SK-N-SH (cell line): Measurements from ENCODE around the gene EPHA10. TPM values are rescaled to one million over a fixed set of nuclear protein-coding genes. Genes with fewer than 3 reads are reported as not detected.

Source experiments
- CTCF ChIA-PET: fragments of 300-600, 350-600 bp; formaldehyde crosslinking; extraction: SDS; loops from one replicate; lab custom pipeline; 2021; lab: Yijun Ruan, JAX
- POLR2A ChIA-PET: fragments of 350-600 bp; sonication (Branson Sonifier 250); formaldehyde crosslinking; extraction: SDS; loops from one replicate; lab custom pipeline; 2020; ENCODE audit warnings: antibody characterized with exemption, inconsistent platforms; lab: Yijun Ruan, JAX
- DNase-seq: peaks from one replicate; pipeline ENCODE4 v3.0.0; 2012
- H2AFZ ChIP-seq: fragments of 200-600 bp; sonication (generic); 2 replicates; pipeline ENCODE4 v1.8.1; 2016; ENCODE audit warnings: antibody characterized with exemption, mild to moderate bottlenecking, low read depth
- H3F3A ChIP-seq: fragments of 200-600 bp; sonication (generic); replicated peaks from 2 replicates; pipeline ENCODE3; 2016; ENCODE audit warnings: antibody characterized with exemption, mild to moderate bottlenecking; ENCODE audit not compliant: insufficient read depth
- H3K27ac ChIP-seq, 2 experiments: fragments of 200-500 bp in 1 of 2; fragments of 200-600 bp in 1 of 2; sonication (Bioruptor generic) in 1 of 2; sonication (generic), shearing (Covaris generic) in 1 of 2; 2 replicates each; pipeline versions ENCODE4 v1.5.1 to v1.6.1; 2014 to 2016; ENCODE audit warnings: low read depth in 2 of 2, inconsistent platforms in 1 of 2, low read length in 1 of 2, mild to moderate bottlenecking in 1 of 2, mixed read lengths in 1 of 2
- H3K27me3 ChIP-seq: fragments of 200-600 bp; sonication (generic), shearing (Covaris generic); 2 replicates; pipeline ENCODE4 v1.6.1; 2016; ENCODE audit warnings: mixed run types; ENCODE audit not compliant: insufficient read depth
- H3K36me3 ChIP-seq, 2 experiments: fragments of 200-500 bp in 1 of 2; fragments of 200-600 bp in 1 of 2; sonication (Bioruptor generic) in 1 of 2; sonication (generic) in 1 of 2; replicated peaks in 1 of 2; 2 replicates each; pipeline versions ENCODE3 to v1.5.1; 2014 to 2016; ENCODE audit warnings: low read length in 1 of 2, mild to moderate bottlenecking in 1 of 2; ENCODE audit not compliant: insufficient read depth in 2 of 2, control insufficient read depth in 1 of 2
- H3K4me1 ChIP-seq, 2 experiments: fragments of 200-500 bp in 1 of 2; fragments of 200-600 bp in 1 of 2; sonication (Bioruptor generic) in 1 of 2; sonication (generic), shearing (Covaris generic) in 1 of 2; 2 replicates each; pipeline versions ENCODE4 v1.5.1 to v1.6.1; 2014 to 2016; ENCODE audit warnings: low read depth in 1 of 2, low read length in 1 of 2, mixed run types in 1 of 2; ENCODE audit not compliant: insufficient read depth in 2 of 2, control insufficient read depth in 1 of 2
- H3K4me2 ChIP-seq: fragments of 200-600 bp; sonication (generic), shearing (Covaris generic); 2 replicates; pipeline ENCODE4 v1.6.1; 2017; ENCODE audit warnings: mixed run types
- H3K4me3 ChIP-seq, 2 experiments: fragments of 200-500 bp in 1 of 2; fragments of 200-600 bp in 1 of 2; sonication (Bioruptor generic) in 1 of 2; sonication (generic), shearing (Covaris generic) in 1 of 2; 2 replicates each; pipeline versions ENCODE4 v1.5.1 to v1.8.1; 2014 to 2016; ENCODE audit warnings: low read depth in 2 of 2, inconsistent platforms in 1 of 2, low read length in 1 of 2, mild to moderate bottlenecking in 1 of 2, mixed read lengths in 1 of 2, moderate library complexity in 1 of 2
- H3K79me2 ChIP-seq: fragments of 200-600 bp; sonication (generic); 2 replicates; pipeline ENCODE4 v1.8.1; 2017; ENCODE audit warnings: mild to moderate bottlenecking; ENCODE audit not compliant: insufficient read depth
- H3K9ac ChIP-seq: fragments of 200-600 bp; sonication (generic); 2 replicates; pipeline ENCODE4 v1.6.1; 2017; ENCODE audit warnings: mixed run types
- H3K9me2 ChIP-seq: fragments of 200-600 bp; sonication (generic); 2 replicates; pipeline ENCODE4 v1.6.1; 2017; ENCODE audit warnings: mixed run types
- H3K9me3 ChIP-seq: fragments of 200-600 bp; sonication (generic); 2 replicates; pipeline ENCODE4 v1.6.1; 2017; ENCODE audit warnings: mixed run types, mild to moderate bottlenecking, moderate library complexity
- H4K20me1 ChIP-seq: fragments of 200-600 bp; sonication (generic); 2 replicates; pipeline ENCODE4 v1.6.1; 2017; ENCODE audit warnings: mild to moderate bottlenecking, mixed run types; ENCODE audit not compliant: insufficient read depth
- CHD2 ChIP-seq: fragments of 150-350 bp; IDR thresholded peaks from 2 replicates; pipeline ENCODE4 v1.6.1; 2018; ENCODE audit warnings: low read length; ENCODE audit not compliant: partially characterized antibody
- EP300 ChIP-seq, 2 experiments: IDR thresholded peaks; 2 replicates each; pipeline versions ENCODE4 v1.4.0 to v1.6.1; 2012; ENCODE audit warnings: borderline replicate concordance in 1 of 2, low read depth in 1 of 2, low read length in 1 of 2
- EZH2phosphoT487 ChIP-seq: fragments of 200-600 bp; sonication (generic); IDR thresholded peaks from 2 replicates; pipeline ENCODE4 v1.6.1; 2017; ENCODE audit warnings: low read depth, mixed run types, mild to moderate bottlenecking, antibody characterized with exemption, moderate library complexity, borderline replicate concordance
- FOSL2 ChIP-seq: IDR thresholded peaks from 2 replicates; pipeline ENCODE4 v1.4.0; 2012; ENCODE audit warnings: low read depth, mild to moderate bottlenecking, moderate library complexity, borderline replicate concordance
- GABPA ChIP-seq: IDR thresholded peaks from 2 replicates; pipeline ENCODE4 v1.4.0; 2012; ENCODE audit warnings: low read depth, mild to moderate bottlenecking
- GATA2 ChIP-seq: sonication (generic); formaldehyde crosslinking; IDR thresholded peaks from 2 replicates; pipeline ENCODE4 v1.5.0; 2020; ENCODE audit warnings: mild to moderate bottlenecking, missing genetic modification reagents
- JUND ChIP-seq: IDR thresholded peaks from 2 replicates; pipeline ENCODE4 v1.4.0; 2012
- MXI1 ChIP-seq: IDR thresholded peaks from 2 replicates; pipeline ENCODE4 v1.6.1; 2012; ENCODE audit warnings: mild to moderate bottlenecking, low read depth, low read length, improper control_type of control experiment
- NRF1 ChIP-seq: IDR thresholded peaks from 2 replicates; pipeline ENCODE4 v1.6.1; 2012; ENCODE audit warnings: low read depth, mild to moderate bottlenecking, low read length
- POLR2AphosphoS5 ChIP-seq: IDR thresholded peaks from 2 replicates; pipeline ENCODE4 v1.6.1; 2012; ENCODE audit warnings: low read depth, low read length
- RAD21 ChIP-seq: IDR thresholded peaks from 2 replicates; pipeline ENCODE4 v1.6.1; 2012; ENCODE audit warnings: mild to moderate bottlenecking, low read length
- RCOR1 ChIP-seq: fragments of 150-350 bp; IDR thresholded peaks from 2 replicates; pipeline ENCODE4 v1.6.1; 2017; ENCODE audit warnings: antibody characterized with exemption, low read length
- RFX5 ChIP-seq: IDR thresholded peaks from 2 replicates; pipeline ENCODE4 v1.6.1; 2012; ENCODE audit warnings: mild to moderate bottlenecking, improper control_type of control experiment, low read length
- RXRA ChIP-seq: IDR thresholded peaks from 2 replicates; pipeline ENCODE4 v1.4.0; 2012; ENCODE audit warnings: low read depth, mild to moderate bottlenecking, borderline replicate concordance
- SIN3A ChIP-seq: IDR thresholded peaks from 2 replicates; pipeline ENCODE4 v1.6.1; 2012; ENCODE audit warnings: low read depth, mild to moderate bottlenecking, low read length, moderate library complexity, borderline replicate concordance
- TEAD4 ChIP-seq: IDR thresholded peaks from 2 replicates; pipeline ENCODE4 v1.4.0; 2012; ENCODE audit warnings: mild to moderate bottlenecking, borderline replicate concordance; ENCODE audit not compliant: insufficient read depth
- YY1 ChIP-seq: IDR thresholded peaks from 2 replicates; pipeline ENCODE4 v1.4.0; 2012; ENCODE audit warnings: low read depth, mild to moderate bottlenecking
- WGBS: methylation state at CpG from one replicate; pipeline ENCODE4 v1.1.6; 2017; ENCODE audit warnings: low lambda C conversion rate; 5-methylcytosine and 5-hydroxymethylcytosine counted together
- polyA plus RNA-seq, 3 experiments: library from polyadenylated mRNA; depleted of rRNA; stranded (reverse); fragments of >200 nt; gene quantifications; 2 replicates each; pipeline ENCODE4 v1.2.3, GENCODE V29; 2012
- TF ChIP-seq, protein P1 (sequence below): IDR thresholded peaks from 2 replicates; pipeline ENCODE4 v1.4.0; 2012; ENCODE audit warnings: low read depth, borderline replicate concordance
- TF ChIP-seq, protein P2 (sequence below): IDR thresholded peaks from 2 replicates; pipeline ENCODE4; 2012
- TF ChIP-seq, protein P3 (sequence below): fragments of 150-350 bp; IDR thresholded peaks from 2 replicates; pipeline ENCODE4 v1.6.1; 2016; ENCODE audit warnings: mild to moderate bottlenecking, low read depth, low read length
- TF ChIP-seq, protein P4 (sequence below): fragments of 150-350 bp; IDR thresholded peaks from 2 replicates; pipeline ENCODE4 v1.6.1; 2017; ENCODE audit warnings: antibody characterized with exemption, low read length, low read depth, borderline replicate concordance

EPHA10 gene
- polyA plus RNA-seq, 1 of the 3 experiments (the other 2 are of a cell fraction) = 0.05 TPM

DNA sequence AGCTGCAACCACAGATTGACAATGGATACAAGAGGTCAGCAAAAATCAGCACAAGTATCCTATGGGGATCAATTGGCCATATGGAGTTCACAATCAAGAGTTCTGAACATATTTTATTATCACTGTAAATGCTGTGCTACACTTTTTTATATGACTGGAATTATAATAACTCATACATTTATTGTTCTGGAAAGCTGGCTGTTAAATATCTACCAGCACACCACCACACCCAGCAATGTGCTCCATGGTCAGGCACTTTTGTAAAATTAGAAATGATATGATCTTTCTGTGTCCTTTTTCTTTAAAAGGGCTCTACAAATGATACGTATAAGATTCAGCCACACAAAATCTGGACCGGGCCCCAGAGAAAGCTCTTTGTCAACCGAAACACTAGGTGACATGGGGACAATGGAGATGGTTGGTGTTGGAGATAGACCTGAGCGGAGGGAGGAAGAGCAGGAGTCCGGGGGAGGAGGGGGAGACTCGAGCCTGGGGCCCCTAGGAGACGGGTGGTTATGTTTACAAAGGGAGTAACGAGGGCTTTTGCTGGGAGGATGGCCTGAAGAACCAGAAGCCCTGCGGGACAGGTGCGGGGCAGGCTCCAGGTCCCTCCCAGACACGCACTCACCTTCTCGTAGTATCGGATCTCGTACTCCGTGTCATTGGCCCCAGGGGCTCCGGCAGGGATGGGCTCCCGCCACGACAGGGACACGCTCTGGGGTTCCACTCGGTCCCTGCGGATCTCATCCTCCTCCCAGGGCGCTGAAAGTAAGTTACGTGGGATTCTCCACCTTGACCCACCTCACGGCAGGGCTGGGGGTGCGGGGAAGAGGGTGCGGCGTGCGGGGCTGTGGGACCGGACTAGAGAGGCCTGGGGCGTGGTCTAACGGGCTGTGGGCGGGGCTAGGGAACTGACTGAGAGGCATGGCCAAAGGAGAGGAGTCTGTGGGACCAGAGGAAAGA is 30.0 kb downstream of the EPHA10 start:
- Histone ChIP-seq H3K9ac (no peak overlapping the region), H3K4me3 (no peak overlapping the region), H3K9me2 (no peaks in the 10 kb centered on the region), H2AFZ (no peak overlapping the region), H3K9me3 (no peaks in the 10 kb centered on the region), H3K4me2 (no peak overlapping the region), H3K27me3 (no peaks in the 10 kb centered on the region), H4K20me1 (no peaks in the 10 kb centered on the region), H3K27ac (no peak overlapping the region), H3K4me1 (no peaks in the 10 kb centered on the region), H3K79me2 (no peaks in the 10 kb centered on the region), H3K36me3 (no peaks in the 10 kb centered on the region), H3F3A (no peaks in the 10 kb centered on the region)
- WGBS = 61% methylated on average over 32 of the region's 32 CpGs
- TF ChIP-seq SIN3A (no peak), JUND (no peak), EZH2phosphoT487 (no peak), CHD2 (no peak), GATA2 (CRISPR knock-in tag) (no peak)
- TF ChIP-seq, protein P1, sequence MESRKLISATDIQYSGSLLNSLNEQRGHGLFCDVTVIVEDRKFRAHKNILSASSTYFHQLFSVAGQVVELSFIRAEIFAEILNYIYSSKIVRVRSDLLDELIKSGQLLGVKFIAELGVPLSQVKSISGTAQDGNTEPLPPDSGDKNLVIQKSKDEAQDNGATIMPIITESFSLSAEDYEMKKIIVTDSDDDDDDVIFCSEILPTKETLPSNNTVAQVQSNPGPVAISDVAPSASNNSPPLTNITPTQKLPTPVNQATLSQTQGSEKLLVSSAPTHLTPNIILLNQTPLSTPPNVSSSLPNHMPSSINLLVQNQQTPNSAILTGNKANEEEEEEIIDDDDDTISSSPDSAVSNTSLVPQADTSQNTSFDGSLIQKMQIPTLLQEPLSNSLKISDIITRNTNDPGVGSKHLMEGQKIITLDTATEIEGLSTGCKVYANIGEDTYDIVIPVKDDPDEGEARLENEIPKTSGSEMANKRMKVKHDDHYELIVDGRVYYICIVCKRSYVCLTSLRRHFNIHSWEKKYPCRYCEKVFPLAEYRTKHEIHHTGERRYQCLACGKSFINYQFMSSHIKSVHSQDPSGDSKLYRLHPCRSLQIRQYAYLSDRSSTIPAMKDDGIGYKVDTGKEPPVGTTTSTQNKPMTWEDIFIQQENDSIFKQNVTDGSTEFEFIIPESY = no peak
- CTCF ChIA-PET = no interaction called here
- POLR2A ChIA-PET = no interaction called here
- DNase-seq = no peak

DNA sequence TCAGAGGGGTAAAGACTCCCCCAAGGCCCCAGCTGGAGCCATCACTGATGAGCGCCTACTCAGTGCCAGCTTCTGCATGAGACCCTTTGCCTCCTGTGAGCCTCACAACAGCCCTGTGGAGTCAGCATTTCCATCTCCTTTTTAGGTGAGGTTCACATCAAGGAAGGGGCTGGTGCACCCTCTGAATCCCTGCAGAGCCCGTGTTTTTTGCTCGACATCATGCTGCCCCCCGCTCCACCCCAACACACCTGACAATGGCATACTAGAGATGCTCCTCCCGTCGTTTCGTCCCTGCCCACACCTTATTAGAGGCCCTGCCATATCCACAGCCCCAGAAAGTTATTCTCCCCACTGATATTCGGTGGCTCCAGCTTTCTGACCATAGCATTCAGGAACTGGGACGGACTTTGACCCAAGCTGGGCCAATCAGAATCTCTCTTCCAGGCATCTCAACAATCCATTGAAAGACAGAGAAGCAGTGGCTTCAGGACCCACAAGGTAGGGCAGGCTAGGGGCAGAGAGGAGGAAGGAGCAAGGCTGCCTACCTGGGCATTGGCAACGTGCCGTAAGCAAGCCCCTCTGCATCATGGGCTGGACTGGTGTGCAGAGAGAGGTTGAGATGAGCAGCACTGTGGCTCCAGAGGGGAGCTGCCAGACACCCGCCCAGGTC is 32.7 kb downstream of the EPHA10 start:
- ChIA-PET CTCF (no interaction called here), POLR2A (no interaction called here)
- Histone ChIP-seq H3K27me3 (no peaks in the 10 kb centered on the region), H4K20me1 (no peaks in the 10 kb centered on the region), H3K9ac (no peak overlapping the region), H3K4me2 (no peak overlapping the region), H2AFZ (no peak overlapping the region), H3K4me1 (no peaks in the 10 kb centered on the region), H3K79me2 (no peaks in the 10 kb centered on the region), H3F3A (no peaks in the 10 kb centered on the region), H3K9me2 (no peaks in the 10 kb centered on the region), H3K9me3 (no peaks in the 10 kb centered on the region), H3K27ac (no peak overlapping the region), H3K36me3 (no peaks in the 10 kb centered on the region), H3K4me3 (no peak overlapping the region)
- WGBS = 70% methylated on average over 12 of the region's 12 CpGs
- no peak for DNase-seq
- TF ChIP-seq NRF1 (no peak), RXRA (no peak), GABPA (no peak), POLR2AphosphoS5 (no peak), MXI1 (no peak), YY1 (no peak), RCOR1 (no peak), FOSL2 (no peak), RFX5 (no peak), SIN3A (no peak), TEAD4 (no peak), RAD21 (no peak), EP300 (IDR thresholded peaks at IDR 0.05; ENCODE audit: borderline replicate concordance in 1 of 2, low read depth in 1 of 2, low read length in 1 of 2) (no peak)
- TF ChIP-seq, protein P2, sequence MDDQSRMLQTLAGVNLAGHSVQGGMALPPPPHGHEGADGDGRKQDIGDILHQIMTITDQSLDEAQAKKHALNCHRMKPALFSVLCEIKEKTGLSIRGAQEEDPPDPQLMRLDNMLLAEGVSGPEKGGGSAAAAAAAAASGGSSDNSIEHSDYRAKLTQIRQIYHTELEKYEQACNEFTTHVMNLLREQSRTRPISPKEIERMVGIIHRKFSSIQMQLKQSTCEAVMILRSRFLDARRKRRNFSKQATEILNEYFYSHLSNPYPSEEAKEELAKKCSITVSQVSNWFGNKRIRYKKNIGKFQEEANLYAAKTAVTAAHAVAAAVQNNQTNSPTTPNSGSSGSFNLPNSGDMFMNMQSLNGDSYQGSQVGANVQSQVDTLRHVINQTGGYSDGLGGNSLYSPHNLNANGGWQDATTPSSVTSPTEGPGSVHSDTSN = no peak
- TF ChIP-seq, protein P3, sequence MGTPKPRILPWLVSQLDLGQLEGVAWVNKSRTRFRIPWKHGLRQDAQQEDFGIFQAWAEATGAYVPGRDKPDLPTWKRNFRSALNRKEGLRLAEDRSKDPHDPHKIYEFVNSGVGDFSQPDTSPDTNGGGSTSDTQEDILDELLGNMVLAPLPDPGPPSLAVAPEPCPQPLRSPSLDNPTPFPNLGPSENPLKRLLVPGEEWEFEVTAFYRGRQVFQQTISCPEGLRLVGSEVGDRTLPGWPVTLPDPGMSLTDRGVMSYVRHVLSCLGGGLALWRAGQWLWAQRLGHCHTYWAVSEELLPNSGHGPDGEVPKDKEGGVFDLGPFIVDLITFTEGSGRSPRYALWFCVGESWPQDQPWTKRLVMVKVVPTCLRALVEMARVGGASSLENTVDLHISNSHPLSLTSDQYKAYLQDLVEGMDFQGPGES = no peak
- TF ChIP-seq, protein P4, sequence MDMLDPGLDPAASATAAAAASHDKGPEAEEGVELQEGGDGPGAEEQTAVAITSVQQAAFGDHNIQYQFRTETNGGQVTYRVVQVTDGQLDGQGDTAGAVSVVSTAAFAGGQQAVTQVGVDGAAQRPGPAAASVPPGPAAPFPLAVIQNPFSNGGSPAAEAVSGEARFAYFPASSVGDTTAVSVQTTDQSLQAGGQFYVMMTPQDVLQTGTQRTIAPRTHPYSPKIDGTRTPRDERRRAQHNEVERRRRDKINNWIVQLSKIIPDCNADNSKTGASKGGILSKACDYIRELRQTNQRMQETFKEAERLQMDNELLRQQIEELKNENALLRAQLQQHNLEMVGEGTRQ = no peak
